GM19193 (cell line): ENCODE measurements around the gene MICAL3.
A peak's percentile ranks its signal among the peaks of the same experiment; 100 is the strongest.

Experiments
- POLR2A ChIP-seq: IDR thresholded peaks from 4 replicates; pipeline ENCODE4 v1.6.1; 2011; ENCODE audit not compliant: insufficient read depth, insufficient read length; ENCODE audit errors: extremely low read depth

The MICAL3 gene

DNA sequence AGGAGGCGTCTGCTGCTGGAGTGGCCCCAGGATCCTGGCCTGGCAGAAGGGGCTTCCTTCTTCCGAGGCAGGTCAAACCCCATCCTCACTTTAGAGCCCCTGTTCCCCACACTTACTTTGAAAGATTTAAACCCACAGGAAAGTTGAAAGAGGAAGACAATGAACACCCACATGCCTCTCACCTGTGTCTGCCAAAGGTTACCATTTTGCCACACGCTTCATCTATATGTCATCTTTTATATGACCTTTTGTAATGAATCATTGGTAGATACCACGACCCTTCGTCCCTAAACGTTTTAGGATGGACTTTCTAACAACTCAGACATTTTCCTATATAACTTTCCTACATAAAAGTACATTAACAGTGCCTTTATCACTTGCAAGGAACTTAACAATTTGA lies 210.3 kb downstream of the MICAL3 start:
- no peak for TF ChIP-seq POLR2A

DNA sequence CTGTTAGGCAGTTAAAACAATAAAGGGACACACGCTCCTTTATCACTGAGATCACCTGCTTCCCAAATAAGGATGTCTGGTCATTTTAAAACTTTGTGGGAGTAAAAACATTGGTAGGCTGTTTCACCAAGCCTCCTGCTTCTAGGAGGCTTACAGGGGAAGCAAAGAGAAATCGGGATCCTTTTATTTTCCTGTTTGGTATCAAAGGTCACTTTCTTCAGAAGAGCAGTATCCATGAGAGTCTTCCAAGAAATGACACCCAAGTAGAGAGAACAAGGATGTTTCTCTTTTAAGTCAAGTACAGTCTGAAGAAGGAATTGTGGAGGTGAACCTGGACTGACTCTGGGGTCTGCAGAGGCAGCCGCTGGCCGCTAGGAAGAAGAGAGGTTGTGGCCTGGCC lies 213.2 kb downstream of the MICAL3 start:
- no peak for TF ChIP-seq POLR2A

DNA sequence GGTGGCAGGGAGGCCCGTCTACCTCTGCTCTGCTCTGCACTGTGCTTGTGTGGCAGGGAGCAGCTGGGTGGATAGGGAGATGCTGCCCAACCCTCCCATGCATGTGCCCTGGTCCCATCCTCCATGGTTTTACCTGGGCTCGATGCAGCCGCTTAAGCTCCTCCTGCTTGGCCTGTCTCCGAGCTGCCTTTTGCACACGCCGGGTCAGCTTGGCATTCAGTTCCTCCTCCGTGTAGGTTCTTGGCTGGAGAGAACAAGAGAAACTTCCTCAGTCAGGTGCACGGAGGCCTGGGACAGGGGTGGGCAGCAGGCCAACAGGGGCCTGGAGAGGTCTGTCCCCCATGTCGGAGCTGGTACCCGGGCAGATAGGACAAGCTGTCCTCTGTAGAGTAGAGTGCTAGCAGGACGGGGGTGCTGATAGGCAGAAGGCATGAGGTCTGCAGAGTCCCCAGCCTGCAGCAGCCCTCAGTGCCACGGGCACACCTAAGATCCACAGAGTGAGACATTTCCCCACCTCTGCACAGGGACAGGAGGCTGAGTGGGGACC lies 213.7 kb downstream of the MICAL3 start:
- TF ChIP-seq POLR2A: no peak

DNA sequence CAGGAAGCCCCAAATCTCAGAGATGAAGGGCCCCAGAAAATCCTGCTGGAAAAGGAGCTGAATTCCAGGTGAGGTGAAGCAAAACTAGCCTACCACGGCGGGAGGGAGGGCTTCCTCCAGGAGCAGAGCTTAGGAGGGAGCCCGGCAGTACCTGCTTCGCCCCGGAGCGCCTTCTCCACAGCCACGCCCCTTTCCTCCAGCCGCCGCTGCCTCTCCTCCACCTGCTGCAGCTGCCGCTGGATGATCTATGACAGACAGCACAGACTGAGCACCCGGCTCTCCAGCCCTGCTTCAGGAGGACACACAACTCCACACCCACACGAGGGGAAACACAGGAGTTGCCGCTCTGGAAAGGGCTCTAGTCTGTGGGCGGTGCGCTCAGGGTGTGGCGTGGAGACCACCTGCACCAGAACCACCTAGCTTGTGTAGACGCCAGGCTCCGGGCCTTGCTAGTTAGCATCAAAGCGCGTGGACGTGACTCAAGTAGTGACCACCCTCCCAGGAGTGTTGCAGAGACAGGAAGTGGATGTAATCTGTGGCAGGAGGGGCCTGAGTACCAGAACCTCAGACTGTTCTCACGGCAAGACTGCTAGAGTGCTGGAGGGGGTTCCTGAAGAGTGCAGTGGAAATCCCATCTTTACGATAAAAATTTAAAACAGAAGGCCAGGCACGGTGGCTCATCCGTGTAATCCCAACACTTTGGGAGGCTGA lies 215.5 kb downstream of the MICAL3 start:
- TF ChIP-seq POLR2A: no peak

DNA sequence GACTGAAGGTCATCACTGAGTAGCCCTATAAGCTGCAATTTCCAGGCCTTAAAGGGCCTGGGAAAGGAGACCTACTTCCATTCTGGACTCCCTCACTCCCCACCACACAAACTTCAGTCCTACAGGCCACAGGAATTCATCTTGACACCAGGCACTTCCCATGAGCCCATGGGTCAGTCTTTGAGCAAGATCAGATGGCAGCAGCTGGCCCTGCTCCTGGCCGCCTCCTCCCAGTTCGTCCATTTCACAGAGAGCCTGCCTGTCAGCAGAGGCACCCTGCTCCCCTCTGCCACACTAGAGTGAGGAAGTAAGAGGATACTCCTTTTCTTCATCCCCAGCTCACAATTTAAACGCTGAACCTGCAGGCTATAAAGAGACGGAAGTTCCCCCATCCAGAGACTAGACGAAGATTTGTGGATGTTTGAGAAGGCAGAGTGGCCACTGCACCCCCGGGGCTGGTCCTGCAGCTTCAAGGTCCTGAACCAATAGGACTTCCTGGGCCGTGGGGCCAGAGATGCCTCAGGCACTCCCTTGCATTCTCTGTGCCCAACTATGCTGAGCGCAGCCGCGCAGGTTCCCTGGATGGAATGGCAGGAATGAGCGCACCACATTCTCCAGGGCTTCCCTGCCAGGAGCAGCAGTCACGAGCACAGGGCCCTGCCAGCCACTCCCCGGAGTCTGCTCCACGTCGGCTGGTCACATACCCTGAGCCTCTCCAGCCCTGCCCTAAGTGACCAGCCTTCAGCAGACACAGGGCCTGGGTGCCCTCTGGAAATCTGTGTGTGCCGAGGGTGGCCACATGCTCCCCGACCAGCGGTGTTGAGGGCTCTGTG lies 216.6 kb downstream of the MICAL3 start:
- no peak for TF ChIP-seq POLR2A

DNA sequence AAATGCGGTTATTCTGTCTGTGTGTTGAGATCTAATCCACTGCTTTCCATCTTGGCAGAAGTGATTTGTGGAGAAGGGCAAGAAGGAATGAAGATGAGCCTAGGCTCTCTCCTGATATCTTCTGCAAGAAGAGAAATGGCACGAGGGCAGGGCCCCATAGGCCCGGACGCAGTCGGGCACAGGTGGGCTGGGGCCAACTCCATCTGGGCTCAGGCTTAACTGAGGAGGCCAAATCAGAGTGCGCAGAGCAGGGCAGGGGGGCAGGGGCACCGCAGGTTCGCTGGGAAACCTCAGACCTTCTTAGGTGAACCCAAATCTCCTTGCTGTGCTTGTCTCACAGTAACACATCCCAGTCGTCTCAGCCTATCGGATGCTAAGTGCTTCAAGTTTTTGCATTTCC lies 217.3 kb downstream of the MICAL3 start:
- TF ChIP-seq POLR2A: no peak

DNA sequence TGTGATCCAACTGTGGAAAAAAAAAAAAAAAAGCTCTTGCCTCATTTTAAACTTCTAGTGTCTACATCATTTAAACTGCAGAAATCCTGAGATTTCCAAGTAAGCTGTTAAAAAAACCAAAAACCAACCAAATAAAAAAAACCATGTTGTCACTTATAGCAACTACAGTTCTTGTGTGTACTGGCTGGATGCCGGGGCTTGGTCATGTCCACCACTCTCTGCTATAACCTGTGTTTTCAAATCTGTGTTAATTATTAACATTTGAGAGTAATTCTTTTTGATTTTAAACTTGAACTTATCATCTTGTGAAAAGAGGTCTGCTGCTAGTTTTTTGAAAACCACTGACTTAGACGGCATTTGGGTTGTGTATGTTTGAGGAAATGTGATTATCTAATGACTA lies 217.9 kb downstream of the MICAL3 start:
- no peak for TF ChIP-seq POLR2A

DNA sequence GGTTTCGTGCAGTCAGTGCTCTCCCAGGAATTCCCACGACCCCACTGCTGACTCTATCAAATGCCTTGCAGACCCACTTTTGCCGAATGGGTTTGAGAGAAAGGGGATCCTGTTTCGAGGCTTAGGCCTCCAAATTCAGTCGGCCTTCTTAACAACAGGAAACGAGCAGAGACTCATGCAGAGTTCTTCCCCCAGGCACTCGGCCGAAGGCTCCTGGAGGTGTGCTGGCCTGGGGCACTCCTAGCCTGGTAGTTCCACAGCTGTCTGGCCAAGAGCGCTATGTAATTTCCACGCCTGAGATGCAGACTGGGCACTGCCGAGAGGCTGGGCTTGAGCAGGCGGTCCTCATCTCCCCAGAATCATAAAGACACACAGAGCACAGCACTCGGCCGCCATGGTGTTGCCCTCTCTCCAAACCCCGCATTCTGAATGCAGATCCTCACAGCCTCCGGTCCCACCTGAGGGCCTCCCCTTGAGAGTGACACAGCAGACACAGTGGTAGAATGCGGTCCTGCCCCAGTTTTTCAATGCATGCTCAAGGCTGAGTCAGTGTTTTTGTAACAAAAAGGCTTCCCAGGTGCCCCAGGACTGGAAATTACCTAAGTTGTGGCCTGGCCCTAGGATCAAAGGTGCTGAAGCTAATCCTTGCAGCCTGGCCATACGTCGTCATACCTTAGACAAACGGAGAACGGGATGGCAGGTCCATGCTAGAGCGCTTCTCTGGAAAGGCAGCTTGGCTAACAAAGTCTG lies 219.9 kb downstream of the MICAL3 start:
- no peak for TF ChIP-seq POLR2A

DNA sequence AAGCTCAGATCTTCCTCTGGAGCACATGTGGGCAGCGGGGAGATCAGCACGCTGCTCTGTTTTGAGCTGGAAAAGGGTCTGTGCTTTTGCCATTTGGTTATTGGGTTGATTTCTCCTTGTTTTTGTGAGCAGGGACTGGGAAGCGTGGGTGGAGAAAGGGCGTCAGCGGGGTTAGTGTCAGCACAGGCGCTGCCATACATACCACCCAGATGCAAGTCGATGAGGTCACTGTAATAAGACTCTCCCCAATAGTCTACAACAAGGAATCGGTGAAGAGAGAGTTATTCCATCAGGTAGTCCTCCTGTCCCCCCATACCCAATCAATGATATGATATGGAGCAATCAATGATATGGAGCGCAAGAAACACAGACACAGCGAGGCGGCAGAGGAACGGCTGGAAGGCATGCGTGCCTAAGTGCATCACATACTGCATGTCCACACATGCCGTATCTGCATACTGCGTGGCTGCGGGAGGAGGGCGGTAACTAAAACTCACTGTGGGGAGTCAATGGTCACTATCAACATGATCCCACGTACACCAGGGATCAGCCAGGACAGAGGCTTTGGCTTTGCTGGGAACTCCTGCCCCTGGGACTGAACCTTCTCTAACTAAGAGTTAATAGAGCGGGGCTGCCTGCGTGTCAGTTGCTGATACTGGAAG lies 220.6 kb downstream of the MICAL3 start:
- TF ChIP-seq POLR2A: no peak

DNA sequence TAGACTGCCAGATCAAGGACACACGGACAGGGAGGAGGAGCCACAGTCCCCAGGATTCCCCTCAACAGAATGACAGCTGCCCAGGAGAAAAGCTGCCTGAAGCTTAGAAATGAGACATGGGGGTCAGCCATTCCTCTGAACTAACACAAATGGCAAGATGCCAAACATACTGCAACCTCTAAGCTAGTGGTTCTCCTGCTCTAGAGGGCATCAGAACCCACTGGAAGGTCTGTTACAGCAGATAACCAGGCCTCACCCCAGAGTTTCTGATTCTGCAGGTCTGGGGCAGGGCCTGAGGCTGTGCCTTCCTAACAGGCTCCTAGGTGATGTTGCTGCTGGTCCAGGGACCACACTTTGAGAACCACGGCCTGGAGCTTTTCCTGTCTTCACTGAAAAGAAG lies 221.5 kb downstream of the MICAL3 start:
- peak; percentile 23 for TF ChIP-seq POLR2A

DNA sequence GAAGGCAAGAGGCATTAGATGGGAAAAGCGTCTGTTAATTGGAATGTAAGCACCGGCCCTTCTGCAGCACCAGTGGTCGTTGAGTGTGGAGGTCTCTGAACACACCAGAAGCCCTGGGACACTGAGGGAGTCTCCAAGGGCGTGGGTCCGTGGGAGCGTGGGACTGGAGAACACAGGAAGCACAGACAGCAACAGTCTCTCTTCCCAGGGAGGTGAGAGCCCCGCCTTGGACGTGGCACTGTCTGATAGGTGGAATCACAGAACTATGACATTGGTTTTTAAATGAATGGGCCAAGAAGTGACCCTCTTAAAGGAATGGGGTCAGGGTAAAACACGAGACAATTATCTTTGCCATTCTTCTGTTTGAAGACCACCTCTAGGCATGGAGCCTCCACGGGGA lies 221.9 kb downstream of the MICAL3 start:
- TF ChIP-seq POLR2A: no peak

DNA sequence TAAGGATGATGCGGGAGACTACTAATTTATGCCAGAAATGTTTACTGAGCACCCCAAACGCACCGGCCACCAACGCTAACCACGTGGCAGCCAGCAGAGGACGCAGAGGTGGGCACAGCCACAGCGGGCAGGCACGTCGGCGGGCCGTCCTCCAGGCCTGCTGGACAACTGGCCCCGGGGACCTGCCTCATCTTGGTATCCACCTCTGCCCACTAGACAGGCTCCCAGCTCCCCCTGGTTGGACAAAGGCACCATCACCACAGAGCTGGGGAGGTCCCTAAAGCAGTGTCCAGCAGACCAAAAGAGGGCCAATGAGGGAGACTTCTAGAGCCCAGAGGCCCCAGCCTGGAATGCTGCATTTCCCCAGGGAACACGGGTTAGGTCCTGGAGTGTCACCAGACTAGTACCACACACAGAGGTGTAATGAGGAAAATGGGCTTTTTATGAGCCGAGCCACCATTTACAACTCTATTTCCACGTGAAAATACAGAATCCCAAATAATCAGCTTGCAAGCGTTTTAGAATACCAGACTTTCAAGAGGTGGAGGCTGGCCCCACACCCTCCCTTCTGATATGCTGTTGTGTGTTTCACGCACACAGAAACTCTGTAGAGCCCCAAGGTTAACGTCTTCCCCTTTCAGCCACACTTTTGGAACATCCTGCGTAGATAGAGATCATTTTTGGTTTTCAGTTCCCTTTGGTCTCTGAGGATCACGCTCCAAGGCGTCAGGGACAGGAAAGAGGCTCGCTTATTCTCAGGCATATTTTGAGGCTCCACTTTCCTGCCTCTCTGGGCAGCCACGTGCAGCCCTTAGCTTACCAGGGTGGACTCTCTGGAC lies 226.4 kb downstream of the MICAL3 start:
- TF ChIP-seq POLR2A: peak; percentile 61

DNA sequence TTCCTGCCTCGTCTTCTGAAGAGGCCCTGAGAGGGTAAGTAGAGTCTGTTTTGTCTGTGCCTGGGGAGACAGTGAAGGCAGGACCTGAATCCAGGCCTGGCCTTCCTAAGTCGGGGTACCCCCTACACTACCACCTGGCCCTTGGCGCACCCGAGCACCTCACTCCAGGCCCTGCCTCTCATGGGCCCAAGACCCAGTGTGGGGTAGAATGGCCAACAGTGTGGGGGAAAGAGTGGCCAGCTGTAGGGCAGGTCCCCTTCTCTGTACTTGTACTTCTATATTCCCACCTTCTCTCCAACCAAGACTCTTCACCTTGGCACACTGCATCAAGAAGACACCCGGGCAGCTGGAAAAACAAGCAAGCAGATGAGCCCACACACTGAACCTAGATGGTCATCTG lies 227.7 kb downstream of the MICAL3 start:
- TF ChIP-seq POLR2A: no peak

DNA sequence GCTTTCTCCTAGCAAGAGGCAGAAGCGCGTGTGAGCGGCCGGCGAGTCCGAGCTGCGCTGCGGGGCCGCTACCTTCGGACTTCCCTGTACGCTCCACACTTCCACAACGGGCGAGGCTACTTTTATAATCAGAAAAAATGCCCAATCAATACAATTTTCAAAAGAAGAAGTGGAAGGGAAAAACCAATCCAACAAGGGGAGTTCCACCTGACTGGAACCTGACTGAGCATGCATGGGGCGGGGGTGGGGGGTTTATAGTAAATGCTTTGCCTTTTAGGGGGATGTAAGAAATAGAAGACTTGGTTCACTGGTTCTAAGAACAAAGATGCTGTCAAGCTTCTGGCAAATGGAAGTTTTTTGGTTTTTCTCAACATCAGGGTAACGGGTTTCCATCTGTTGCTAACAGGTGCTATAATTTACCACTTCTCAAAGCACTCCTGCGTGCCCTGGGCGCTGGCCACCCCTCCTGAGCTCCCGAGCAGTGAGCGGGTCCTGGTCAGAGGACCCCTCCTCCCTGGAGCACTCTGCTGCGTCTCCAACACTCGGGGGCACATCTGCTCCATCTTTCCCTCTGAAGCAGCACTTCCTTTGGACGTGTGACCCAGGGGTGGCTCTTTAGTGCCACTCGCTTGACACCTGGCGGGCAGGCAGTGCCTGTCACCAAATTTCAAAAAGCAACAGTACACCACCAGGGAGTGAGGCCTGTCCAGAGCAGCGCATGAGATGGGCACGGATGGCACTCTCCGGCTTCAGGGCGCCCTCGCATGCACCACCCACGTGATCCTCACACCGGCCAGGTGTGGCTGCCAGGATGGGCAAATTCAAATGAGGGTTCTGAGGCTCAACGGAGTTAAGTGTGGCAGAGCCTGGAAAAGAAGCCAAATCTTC lies 228.5 kb downstream of the MICAL3 start:
- TF ChIP-seq POLR2A: peak; percentile 75
